RWPE1 (cell line): ENCODE data around the gene NPEPL1.

Experiments
- CTCF ChIA-PET: fragments of 350-600 bp; sonication (Branson Sonifier 250); formaldehyde crosslinking; extraction: SDS; loops from one replicate; lab custom pipeline; 2021; lab: Yijun Ruan, JAX
- POLR2A ChIA-PET: fragments of 400-600 bp; formaldehyde crosslinking; extraction: SDS; loops from one replicate; lab custom pipeline; 2020; ENCODE audit warnings: antibody characterized with exemption; ENCODE audit not compliant: low non-redundant PET; lab: Yijun Ruan, JAX
- DNase-seq: peaks from one replicate; pipeline ENCODE4 v3.0.0; 2012; ENCODE audit warnings: low spot score
- H3K27ac ChIP-seq: fragments of 450-650 bp; 2 replicates; pipeline ENCODE4 v1.5.1; 2017
- TF ChIP-seq, protein P1 (sequence below): fragments of 450-650 bp; conservative IDR thresholded peaks from 2 replicates; pipeline ENCODE4 v1.5.1; 2017; ENCODE audit warnings: low read depth, mild to moderate bottlenecking

The NPEPL1 gene

GRCh38 chr20:58759947-58760346, 67.3 kb downstream of the NPEPL1 start:
- ChIA-PET CTCF (interaction anchor here (0.7 kb wide), 1 partner anchor 471 kb away, joined by 4 read pairs; no protein-coding TSS in a partner anchor), POLR2A (no interaction called here)
- DNase-seq = no peak
- H3K27ac ChIP-seq = no peak overlapping the region
- TF ChIP-seq, protein P1, sequence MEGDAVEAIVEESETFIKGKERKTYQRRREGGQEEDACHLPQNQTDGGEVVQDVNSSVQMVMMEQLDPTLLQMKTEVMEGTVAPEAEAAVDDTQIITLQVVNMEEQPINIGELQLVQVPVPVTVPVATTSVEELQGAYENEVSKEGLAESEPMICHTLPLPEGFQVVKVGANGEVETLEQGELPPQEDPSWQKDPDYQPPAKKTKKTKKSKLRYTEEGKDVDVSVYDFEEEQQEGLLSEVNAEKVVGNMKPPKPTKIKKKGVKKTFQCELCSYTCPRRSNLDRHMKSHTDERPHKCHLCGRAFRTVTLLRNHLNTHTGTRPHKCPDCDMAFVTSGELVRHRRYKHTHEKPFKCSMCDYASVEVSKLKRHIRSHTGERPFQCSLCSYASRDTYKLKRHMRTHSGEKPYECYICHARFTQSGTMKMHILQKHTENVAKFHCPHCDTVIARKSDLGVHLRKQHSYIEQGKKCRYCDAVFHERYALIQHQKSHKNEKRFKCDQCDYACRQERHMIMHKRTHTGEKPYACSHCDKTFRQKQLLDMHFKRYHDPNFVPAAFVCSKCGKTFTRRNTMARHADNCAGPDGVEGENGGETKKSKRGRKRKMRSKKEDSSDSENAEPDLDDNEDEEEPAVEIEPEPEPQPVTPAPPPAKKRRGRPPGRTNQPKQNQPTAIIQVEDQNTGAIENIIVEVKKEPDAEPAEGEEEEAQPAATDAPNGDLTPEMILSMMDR = no peak

DNA sequence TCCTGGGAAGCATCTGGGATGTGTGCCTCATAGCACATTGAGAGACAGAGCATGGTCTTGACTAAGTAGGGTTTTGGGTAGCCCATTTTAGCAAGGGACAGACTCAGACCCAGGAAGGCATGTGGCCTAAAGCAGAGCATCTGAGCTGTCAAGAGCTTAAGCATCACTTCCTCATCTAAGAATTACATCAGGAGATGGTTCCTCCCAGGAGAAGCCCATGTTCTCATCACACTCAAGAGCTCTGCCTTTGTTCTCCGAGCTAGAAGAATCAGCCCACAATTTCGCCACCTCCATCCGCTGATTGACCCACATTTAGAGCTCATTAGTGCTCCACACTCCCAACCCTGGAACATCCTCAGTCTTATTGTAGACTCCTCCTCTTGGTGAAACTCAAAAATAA, 68.3 kb downstream of the NPEPL1 start:
- no peak overlapping the region for H3K27ac ChIP-seq
- DNase-seq = no peak
- ChIA-PET CTCF (no interaction called here), POLR2A (no interaction called here)
- TF ChIP-seq, protein P1 = no peak

GRCh38 chr20:58762120-58762519, 69.5 kb downstream of the NPEPL1 start:
- CTCF ChIA-PET = interaction anchor here (1.2 kb wide), 1 partner anchor 19 kb away, joined by 5 read pairs; no protein-coding TSS in a partner anchor
- DNase-seq = no peak
- TF ChIP-seq, protein P1 = no peak
- POLR2A ChIA-PET = interaction anchor here (0.6 kb wide), 1 partner anchor 54 kb away, joined by 3 read pairs; no protein-coding TSS in a partner anchor
- no peak overlapping the region for H3K27ac ChIP-seq

DNA sequence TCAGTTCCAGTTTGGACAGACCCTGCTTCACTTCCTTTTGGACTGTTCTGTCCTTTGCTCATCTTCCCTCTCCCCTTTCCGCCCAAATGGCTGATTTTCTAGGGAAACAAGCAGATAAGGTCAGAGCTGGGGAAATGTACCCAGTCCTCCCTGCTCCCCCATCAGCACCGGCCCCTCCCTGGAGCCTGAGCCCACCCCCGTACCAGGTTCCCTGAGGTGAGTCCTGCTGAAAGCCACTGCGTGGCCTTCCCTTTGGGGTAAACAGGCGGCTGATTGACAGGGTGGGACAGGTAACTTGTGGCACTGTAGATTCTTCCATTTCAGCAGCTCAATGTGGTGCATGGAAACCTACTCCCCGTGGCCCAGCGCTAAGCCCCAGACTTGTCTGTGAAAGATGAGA, 70.5 kb downstream of the NPEPL1 start:
- ChIA-PET CTCF (interaction anchor here (0.7 to 1.2 kb wide), 2 partner anchors 18 to 401 kb away, joined by 3 to 5 read pairs; partner anchors contain the start of gene ZNF831), POLR2A (no interaction called here)
- no peak overlapping the region for H3K27ac ChIP-seq
- TF ChIP-seq, protein P1 = no peak
- no peak for DNase-seq
